ENCODE data around the gene SNX20.

DNA sequence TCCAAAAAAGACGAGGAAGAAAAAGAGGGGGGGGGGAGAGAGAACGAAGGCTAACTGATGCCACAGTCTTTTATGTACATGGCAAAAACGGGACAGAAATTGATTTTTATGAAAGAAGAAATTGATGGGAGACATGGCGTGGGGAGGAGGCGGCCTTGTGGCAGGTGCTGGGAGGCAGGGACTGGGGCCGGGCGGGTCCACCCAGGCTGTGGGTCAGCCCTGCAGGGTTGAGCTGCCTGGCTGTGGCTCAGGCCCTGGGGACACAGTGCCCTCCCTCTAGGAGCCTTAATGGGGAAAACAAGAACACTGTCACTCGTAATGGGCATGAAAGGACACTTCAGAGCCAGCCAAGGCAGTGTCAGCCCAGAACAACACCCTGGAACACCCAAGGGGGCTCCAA lies 34.8 kb downstream of the SNX20 start:
- TF ChIP-seq, protein P1, sequence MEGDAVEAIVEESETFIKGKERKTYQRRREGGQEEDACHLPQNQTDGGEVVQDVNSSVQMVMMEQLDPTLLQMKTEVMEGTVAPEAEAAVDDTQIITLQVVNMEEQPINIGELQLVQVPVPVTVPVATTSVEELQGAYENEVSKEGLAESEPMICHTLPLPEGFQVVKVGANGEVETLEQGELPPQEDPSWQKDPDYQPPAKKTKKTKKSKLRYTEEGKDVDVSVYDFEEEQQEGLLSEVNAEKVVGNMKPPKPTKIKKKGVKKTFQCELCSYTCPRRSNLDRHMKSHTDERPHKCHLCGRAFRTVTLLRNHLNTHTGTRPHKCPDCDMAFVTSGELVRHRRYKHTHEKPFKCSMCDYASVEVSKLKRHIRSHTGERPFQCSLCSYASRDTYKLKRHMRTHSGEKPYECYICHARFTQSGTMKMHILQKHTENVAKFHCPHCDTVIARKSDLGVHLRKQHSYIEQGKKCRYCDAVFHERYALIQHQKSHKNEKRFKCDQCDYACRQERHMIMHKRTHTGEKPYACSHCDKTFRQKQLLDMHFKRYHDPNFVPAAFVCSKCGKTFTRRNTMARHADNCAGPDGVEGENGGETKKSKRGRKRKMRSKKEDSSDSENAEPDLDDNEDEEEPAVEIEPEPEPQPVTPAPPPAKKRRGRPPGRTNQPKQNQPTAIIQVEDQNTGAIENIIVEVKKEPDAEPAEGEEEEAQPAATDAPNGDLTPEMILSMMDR (IDR thresholded peaks at IDR 0.05; ENCODE audit: low read depth, low read length) = no peak
- no peak for TF ChIP-seq EZH2phosphoT487 (IDR thresholded peaks at IDR 0.05; ENCODE audit: low read depth)

Data from OCI-LY3 (cell line).